Parathyroid adenoma (tissue), 2 donors: ENCODE data around the gene S100PBP.

ENCODE experiments used
- H2AFZ ChIP-seq: fragments of 300-600 bp; sonication (generic); one replicate; pipeline ENCODE4 v1.7.0; 2017; ENCODE audit warnings: antibody characterized with exemption, mild to moderate bottlenecking
- H3K27ac ChIP-seq: fragments of 300-600 bp; sonication (generic); one replicate; pipeline ENCODE4 v1.7.0; 2017
- H3K27me3 ChIP-seq: fragments of 300-600 bp; sonication (generic); one replicate; pipeline ENCODE4 v1.7.0; 2017; ENCODE audit warnings: low read length; ENCODE audit not compliant: control insufficient read depth, insufficient read depth
- H3K36me3 ChIP-seq: fragments of 300-600 bp; sonication (generic); one replicate; pipeline ENCODE4 v1.7.0; 2017; ENCODE audit warnings: low read length; ENCODE audit not compliant: control insufficient read depth, insufficient read depth
- H3K4me1 ChIP-seq: fragments of 300-600 bp; sonication (generic); one replicate; pipeline ENCODE4 v1.7.0; 2017; ENCODE audit warnings: control low read depth
- H3K4me2 ChIP-seq: fragments of 300-600 bp; sonication (generic); one replicate; pipeline ENCODE4 v1.7.0; 2017; ENCODE audit warnings: low read length
- H3K4me3 ChIP-seq: fragments of 300-600 bp; sonication (generic); one replicate; pipeline ENCODE4 v1.7.0; 2017; ENCODE audit warnings: low read depth, low read length
- H3K79me2 ChIP-seq: fragments of 300-600 bp; sonication (generic); one replicate; pipeline ENCODE4 v1.7.0; 2017; ENCODE audit warnings: control low read depth
- H3K9ac ChIP-seq: fragments of 300-600 bp; sonication (generic); one replicate; pipeline ENCODE4 v1.7.0; 2017; ENCODE audit warnings: mild to moderate bottlenecking
- H3K9me3 ChIP-seq: fragments of 300-600 bp; sonication (generic); one replicate; pipeline ENCODE4 v1.7.0; 2017; ENCODE audit warnings: low read length; ENCODE audit not compliant: control insufficient read depth
- CTCF ChIP-seq: fragments of 300-600 bp; sonication (generic); IDR thresholded peaks from one replicate; pipeline ENCODE4 v1.7.0; 2017; ENCODE audit warnings: antibody characterized with exemption, mild to moderate bottlenecking
- donor health status: primary hyperparathyroidism.

Gene S100PBP

DNA sequence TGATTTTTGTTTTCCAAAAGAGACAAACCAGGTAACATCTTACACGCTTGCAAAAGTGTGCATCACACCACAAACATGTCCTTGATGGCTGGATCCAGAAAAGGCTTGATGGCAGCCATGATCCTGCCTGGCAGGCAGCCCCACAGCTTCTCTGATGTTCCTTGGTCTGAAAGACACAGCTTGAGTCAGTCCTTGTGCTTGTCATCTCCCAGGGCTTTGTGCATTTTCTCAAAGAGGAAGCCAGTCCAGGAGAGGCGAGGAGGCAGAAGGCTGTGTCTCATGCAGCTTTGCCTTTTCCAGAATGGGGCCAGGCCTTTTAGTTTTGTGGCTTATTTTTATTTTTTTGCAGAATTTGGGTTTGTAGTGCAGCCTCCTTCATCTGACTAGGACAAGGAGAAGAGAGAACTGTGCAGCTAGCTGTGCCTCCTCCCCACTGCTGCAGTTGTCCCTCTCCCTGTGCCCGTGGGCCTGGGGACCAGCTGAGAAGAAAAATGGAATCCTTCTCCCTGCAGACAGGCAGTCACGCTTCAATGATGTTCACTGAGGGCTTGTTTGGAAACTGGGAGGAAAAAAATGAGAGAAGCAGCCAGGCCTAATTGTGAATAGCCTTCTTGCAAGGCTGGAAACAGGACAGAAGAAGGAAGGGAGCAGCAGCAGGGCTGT is 45.9 kb downstream of the S100PBP start:
- Histone ChIP-seq H3K4me3 (no peak overlapping the region), H3K4me1 (peaks cover 5% of the 10 kb centered on the region), H3K4me2 (no peak overlapping the region), H3K27me3 (no peaks in the 10 kb centered on the region), H3K36me3 (no peaks in the 10 kb centered on the region), H3K9ac (no peak overlapping the region), H3K79me2 (no peaks in the 10 kb centered on the region), H3K27ac (no peak overlapping the region), H3K9me3 (no peaks in the 10 kb centered on the region), H2AFZ (no peak overlapping the region)
- no peak for TF ChIP-seq CTCF

DNA sequence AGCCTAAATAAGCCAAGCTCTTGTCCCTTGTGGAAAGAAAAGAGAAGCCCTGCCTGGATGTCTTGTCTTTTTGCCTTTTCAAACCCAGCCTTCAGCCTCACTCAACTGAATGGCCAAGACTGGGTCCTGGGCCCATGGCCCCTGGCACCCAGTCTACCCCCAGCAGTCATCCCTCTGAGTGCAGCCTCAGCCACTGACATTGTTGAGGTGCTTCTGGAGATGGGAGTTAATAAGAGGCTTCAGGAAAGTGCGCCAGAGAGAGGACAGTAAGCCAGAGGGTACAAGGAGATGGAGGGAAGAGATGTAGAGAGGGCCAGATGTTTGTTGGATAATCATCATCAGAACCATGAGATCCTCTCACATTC is 46.4 kb downstream of the S100PBP start:
- TF ChIP-seq CTCF, result no peak
- H3K4me1 ChIP-seq, result peaks cover 5% of the 10 kb centered on the region
- H3K9ac ChIP-seq, result no peak overlapping the region
- H2AFZ ChIP-seq, result no peak overlapping the region
- no peaks in the 10 kb centered on the region for H3K79me2 ChIP-seq
- H3K27ac ChIP-seq, result no peak overlapping the region
- no peak overlapping the region for H3K4me3 ChIP-seq
- no peak overlapping the region for H3K4me2 ChIP-seq
- H3K27me3 ChIP-seq, result no peaks in the 10 kb centered on the region
- no peaks in the 10 kb centered on the region for H3K36me3 ChIP-seq
- H3K9me3 ChIP-seq, result no peaks in the 10 kb centered on the region

DNA sequence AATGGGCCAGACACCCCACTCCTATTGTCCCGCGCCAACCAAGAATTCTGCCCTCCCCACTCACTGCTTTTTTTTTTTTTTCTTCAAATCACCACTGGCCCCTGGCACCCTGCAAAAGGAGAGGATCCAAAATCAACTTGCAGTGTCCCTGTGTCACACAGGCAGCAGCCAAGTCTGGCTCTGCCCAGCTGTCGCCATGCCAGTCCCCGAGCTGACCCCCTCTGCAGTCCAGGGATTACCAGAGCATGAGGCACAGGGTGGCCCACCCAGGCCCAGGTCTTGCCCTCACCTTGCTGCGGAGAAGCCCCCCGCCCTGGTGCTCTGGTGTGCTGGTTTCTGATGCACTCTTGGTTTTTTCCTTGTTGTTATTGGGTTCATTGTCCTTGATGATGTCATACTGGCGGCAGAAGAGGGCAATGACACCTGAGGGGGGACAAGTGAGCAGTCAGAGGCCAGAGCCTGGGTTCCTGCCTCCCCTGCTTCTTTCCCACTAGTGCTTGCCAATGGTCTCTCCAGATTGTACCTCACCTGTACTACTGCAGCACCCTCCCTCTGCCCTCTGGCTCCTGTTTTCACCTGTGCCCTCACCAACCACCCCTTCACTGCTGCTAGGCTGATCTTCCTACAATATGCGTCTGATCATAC is 47.0 kb downstream of the S100PBP start:
- no peak for TF ChIP-seq CTCF
- H3K4me1 ChIP-seq, result peaks cover 5% of the 10 kb centered on the region

GRCh38 chr1:32865639-32866405 is 48.4 kb downstream of the S100PBP start:
- no peak overlapping the region for H3K4me2 ChIP-seq
- H2AFZ ChIP-seq, result no peak overlapping the region
- no peaks in the 10 kb centered on the region for H3K9me3 ChIP-seq
- no peaks in the 10 kb centered on the region for H3K27me3 ChIP-seq
- H3K27ac ChIP-seq, result no peak overlapping the region
- peaks cover 5% of the 10 kb centered on the region for H3K4me1 ChIP-seq
- no peaks in the 10 kb centered on the region for H3K79me2 ChIP-seq
- H3K36me3 ChIP-seq, result no peaks in the 10 kb centered on the region
- H3K9ac ChIP-seq, result no peak overlapping the region
- no peak overlapping the region for H3K4me3 ChIP-seq
- no peak for TF ChIP-seq CTCF

More for the DNA sequence above, 47.0 kb downstream of the S100PBP start:
- Histone ChIP-seq H3K4me2 (no peak overlapping the region), H3K79me2 (no peaks in the 10 kb centered on the region), H3K4me3 (no peak overlapping the region), H3K36me3 (no peaks in the 10 kb centered on the region), H3K9me3 (no peaks in the 10 kb centered on the region), H3K27ac (no peak overlapping the region), H2AFZ (no peak overlapping the region), H3K27me3 (no peaks in the 10 kb centered on the region), H3K9ac (no peak overlapping the region)
